GM19328 (cell line): Measurements from ENCODE around the gene CTAGE15.
"Not testable (repeated sequence)": the region's sequence is repeated elsewhere in the genome, so short reads cannot be mapped to it uniquely, and the experiment has no call there.

Experiments
- ATAC-seq: cut with Tn5 transposase; IDR thresholded peaks from one replicate; pipeline ENCODE4 v1.9.1; 2021; ENCODE audit warnings: mild to moderate bottlenecking, moderate library complexity; ENCODE audit not compliant: unreplicated experiment

Gene CTAGE15, protein sequence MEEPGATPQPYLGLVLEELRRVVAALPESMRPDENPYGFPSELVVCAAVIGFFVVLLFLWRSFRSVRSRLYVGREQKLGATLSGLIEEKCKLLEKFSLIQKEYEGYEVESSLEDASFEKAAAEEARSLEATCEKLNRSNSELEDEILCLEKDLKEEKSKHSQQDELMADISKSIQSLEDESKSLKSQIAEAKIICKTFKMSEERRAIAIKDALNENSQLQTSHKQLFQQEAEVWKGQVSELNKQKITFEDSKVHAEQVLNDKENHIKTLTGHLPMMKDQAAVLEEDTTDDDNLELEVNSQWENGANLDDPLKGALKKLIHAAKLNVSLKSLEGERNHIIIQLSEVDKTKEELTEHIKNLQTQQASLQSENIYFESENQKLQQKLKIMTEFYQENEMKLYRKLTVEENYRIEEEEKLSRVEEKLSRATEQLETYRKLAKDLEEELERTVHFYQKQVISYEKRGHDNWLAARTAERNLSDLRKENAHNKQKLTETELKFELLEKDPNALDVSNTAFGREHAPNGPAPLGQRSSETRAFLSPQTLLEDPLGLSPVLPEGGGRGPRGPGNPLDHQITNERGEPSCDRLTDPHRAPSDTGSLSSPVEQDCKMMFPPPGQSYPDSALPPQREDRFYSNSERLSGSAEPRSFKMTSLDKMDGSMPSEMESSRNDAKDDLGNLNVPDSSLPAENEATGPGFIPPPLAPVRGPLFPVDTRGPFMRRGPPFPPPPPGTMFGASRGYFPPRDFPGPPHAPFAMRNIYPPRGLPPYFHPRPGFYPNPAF

GRCh38 chr7:143571501-143571900 lies at the start of gene CTAGE15:
CTAGE15 (plus strand) TSS chr7:143571801; CDS start chr7:143571818, 17 bp downstream.
- ATAC-seq = not testable (repeated sequence)

- not testable (repeated sequence) for ATAC-seq
These were observed 49.2 kb upstream of the CTAGE15 start for GRCh38 chr7:143522309-143522916.

GRCh38 chr7:143531169-143531926 lies 40.3 kb upstream of the CTAGE15 start:
- ATAC-seq = not testable (repeated sequence)

GRCh38 chr7:143531932-143532331 lies 39.7 kb upstream of the CTAGE15 start:
- not testable (repeated sequence) for ATAC-seq

- ATAC-seq = not testable (repeated sequence)
These were observed 38.3 kb upstream of the CTAGE15 start for GRCh38 chr7:143533213-143533839.

DNA sequence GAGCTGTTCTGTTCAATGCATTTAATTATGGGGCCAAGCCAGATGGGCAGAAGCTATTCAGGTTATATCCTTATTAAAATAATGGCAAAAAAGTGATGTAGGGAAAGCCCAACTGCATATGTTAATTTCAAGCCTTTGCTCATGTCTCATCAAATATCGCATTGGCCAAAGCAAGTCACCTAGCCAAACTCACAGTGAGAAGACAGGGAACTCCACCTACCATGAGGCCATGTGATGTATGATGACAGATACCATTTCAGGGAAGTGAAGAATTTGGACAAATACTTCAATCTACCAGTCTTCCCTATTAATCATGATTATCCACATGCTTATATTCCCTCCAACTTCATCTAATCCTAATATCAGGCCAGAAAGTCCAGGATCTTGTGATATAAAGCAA lies 35.2 kb upstream of the CTAGE15 start:
- not testable (repeated sequence) for ATAC-seq

DNA sequence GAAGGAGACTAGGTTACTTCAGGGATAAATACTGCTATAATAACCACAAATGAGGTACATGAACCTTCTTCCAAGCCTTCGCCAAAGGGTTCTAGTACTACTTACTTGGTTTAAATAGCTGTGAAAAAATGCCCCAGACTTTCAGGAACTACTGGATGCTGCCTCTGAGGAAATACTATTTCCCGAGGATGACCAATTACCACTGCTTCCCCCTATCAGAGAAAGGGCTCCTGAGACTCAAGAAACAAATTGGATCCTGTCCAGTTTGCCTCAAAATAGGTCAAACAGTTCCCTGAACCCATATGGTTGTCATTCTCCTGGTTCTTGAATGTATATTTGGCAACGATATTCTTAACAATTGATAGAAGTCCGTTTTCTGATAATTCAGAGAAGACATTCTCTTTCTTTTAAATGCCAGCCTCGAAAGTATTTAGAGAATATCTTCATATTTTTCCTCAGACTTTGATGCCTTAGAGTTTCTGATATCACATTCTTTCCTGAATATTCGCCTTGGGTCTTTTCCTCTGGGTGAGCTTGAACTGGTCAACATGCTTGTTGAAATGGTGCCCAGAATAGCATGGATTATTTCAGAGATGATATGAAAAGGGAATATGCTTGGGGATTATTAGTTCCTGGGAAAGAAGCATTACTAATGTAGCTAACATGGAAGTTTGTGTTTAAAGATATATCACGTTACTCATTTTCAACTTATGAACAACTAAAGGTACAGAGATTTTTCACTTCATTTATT lies 28.1 kb upstream of the CTAGE15 start:
- not testable (repeated sequence) for ATAC-seq

- not testable (repeated sequence) for ATAC-seq
These were observed 15.6 kb upstream of the CTAGE15 start for GRCh38 chr7:143555968-143556367.

DNA sequence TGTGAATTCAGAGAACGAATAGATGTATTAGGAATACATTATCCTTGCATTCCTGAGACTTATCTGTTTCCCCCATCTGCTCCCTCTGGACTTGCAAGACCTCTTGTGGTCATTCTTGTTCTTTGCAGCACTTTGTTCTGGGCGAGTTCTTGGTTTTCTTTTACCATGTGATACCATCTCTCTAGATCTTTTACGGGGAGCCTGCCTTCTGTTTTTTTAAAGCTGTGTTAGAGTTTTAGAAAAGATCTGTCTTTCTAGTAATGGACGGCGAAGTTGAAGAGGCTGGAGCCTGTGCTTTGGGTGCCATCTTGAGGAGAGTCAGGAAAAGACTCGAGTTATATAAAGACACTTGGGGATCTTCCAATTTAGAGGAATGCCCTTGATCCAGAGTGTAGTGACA lies 8.3 kb upstream of the CTAGE15 start:
- not testable (repeated sequence) for ATAC-seq

DNA sequence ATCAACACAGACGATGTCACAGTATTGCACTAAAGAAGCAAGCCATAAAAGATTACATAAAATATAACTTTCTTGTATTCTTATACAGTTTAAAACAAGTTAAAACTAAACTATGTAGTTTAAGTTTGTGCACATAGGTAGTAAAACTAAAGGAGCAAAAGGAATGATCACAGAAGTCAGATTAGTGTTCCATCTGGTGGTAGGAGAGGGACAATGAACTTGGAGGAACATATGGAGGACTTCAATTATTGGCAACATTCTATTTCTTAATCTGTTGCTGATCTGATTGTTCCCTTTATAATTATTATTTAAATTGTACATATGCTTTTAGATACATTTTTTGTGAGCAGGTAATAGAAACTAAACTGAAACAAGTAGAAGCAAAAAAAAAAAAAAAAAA lies 5.6 kb upstream of the CTAGE15 start:
- not testable (repeated sequence) for ATAC-seq

- not testable (repeated sequence) for ATAC-seq
These were observed 16.6 kb downstream of the CTAGE15 start for GRCh38 chr7:143588183-143588582.

DNA sequence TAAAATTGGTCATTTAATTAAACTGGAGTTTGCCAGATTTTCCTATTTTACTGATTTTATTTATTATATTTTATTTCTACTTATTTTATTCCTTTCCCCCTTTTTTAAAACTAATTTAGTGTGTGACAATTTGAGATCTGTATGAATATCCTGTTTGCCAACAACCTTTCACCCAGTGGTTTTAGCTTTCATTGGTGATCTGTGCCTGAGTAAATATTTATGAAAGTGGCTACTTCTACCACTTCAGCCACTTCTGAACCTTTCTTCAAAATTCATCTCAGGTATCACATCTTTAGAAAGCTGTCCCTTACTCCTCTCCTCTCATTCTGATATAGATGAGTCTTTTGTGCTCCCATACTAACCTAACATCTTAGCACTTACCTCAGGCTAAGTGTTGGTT lies 18.3 kb downstream of the CTAGE15 start:
- ATAC-seq = not testable (repeated sequence)

- ATAC-seq = not testable (repeated sequence)
These were observed 26.5 kb downstream of the CTAGE15 start for GRCh38 chr7:143598086-143598485.

- not testable (repeated sequence) for ATAC-seq
These were observed 31.9 kb downstream of the CTAGE15 start for GRCh38 chr7:143603549-143603948.

DNA sequence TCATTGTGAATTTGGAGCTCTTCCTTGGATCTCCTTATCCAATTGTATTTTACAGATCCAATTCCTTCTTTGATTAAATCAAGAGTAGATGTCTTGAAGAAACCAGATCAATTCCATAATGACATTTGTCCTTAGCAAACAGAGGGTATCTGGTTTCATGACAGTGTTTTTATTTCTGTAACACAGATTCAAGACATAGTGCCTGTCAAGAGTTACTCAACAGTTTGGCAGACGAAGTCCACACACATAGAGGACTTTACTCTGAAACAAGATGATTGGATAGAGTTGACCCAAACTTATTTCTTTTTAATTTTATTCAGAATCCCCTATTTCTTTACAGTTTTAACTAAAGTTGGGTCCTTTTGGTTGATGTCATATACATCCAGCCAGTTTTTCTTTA lies 34.5 kb downstream of the CTAGE15 start:
- not testable (repeated sequence) for ATAC-seq

DNA sequence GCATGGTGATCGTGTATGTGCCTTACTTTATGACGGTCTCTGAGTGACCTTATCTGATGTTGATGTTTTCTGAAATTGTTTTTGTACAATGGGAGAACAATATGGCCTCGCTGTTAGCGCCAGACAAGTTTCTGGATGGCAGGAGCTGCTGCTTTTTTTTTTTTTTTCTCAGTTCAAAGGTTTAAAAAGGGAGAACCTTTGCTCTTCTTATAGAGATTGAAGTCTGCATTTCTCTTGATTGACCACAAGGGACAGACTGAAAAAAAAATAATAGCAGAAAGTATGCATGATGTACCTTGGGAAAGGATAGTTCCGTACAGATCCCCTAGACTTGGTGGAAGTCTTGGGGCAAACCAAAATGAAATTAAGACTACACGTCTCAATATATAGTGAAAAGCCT lies 43.9 kb downstream of the CTAGE15 start:
- not testable (repeated sequence) for ATAC-seq

DNA sequence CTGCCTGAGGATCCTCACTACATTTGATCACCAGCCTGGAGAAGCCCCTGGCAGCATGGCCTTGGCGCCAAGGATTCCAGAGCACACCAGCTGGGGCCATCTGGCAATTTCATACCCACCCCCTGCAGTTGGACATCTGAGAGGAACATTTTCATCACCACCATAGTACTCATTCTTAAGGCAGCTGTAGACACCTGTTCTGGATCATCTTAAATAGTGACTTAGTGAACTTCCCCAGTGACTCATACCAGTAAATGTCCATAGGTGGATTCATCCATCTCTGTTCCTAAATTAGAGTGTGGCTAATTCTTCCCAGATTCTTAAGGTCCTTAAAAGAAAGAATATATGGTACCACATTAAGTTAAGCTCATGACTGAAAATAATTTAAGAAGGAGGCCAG lies 45.6 kb downstream of the CTAGE15 start:
- not testable (repeated sequence) for ATAC-seq

DNA sequence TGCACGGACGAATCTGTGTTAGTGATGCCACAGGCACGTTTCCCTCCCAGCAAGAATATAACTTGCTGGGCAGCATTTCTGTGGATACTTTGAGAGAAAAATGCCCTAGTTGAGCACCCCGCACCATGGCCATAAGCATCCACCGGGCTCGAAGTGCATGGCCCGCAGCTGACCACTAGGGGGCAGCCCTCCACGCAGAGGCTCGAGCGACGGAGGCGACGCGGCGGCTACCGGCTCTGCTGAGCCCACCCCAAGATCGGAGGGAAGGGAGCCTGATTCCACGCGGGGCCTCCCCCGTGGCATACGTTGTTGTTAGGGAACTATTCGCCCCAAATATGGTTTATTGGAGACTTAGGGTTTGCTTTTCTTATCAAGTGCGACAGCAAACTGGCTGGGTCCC lies 48.5 kb downstream of the CTAGE15 start:
- ATAC-seq = peak; percentile 12

DNA sequence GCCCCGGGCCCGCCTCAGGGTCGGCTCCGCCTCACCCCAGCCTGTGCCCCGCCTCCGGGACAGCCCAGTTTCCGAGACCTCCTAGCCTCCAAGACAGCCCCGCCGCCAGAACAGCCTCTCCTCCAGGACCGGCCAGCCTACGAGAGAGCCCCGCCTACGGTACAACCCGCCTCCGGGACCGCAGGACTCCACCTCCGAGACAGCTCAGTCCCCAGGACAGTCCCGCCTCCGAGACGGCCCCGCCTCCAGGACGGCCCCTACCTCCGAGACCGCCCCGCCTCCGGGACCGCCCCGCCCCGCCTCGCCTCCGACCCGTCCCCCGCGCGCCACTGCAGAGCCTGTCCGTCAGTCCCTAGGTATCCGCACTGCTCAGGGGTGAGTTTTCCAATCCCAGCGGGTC lies 49.0 kb downstream of the CTAGE15 start, which contains the start of gene TCAF2:
Gene TCAF2, plus strand, starts transcription at position 329 of the 400 bp plus-strand sequence.
- ATAC-seq = peak; percentile 84
